IMR-90 (cell line): ENCODE results near the gene SNRNP27. TPM values are rescaled to one million over a fixed set of nuclear protein-coding genes. Genes with fewer than 3 reads are reported as not detected.
A peak's percentile ranks its signal among the peaks of the same experiment; 100 is the strongest.

ENCODE experiments used
- ATAC-seq: fragments of 200-7000 bp; cut with Tn5 transposase; 2 replicates; pipeline ENCODE4 v1.9.1; 2020; ENCODE audit warnings: low read depth, mild to moderate bottlenecking, moderate library complexity
- Bru-seq: library from RNA; stranded (reverse); fragments of 400-500 nt; gene quantifications from one replicate; lab custom pipeline; 2021; lab: Mats Ljungman, UMichigan
- BruChase-seq, 2 experiments: library from RNA; stranded (reverse); fragments of 400-500 nt; gene quantifications; one replicate each; lab custom pipeline; 2021; lab: Mats Ljungman, UMichigan
- BruUV-seq: library from RNA; stranded (reverse); fragments of 400-500 nt; replicated peaks from 2 replicates; lab custom pipeline; 2021; lab: Mats Ljungman, UMichigan
- CTCF ChIA-PET: fragments of 300-600 bp; formaldehyde crosslinking; extraction: SDS; loops from one replicate; lab custom pipeline; 2021; ENCODE audit warnings: antibody characterized with exemption; lab: Yijun Ruan, JAX
- POLR2A ChIA-PET: fragments of 300-600 bp; sonication (Branson Sonifier 250); formaldehyde crosslinking; loops from one replicate; lab custom pipeline; 2022; ENCODE audit warnings: antibody characterized with exemption; ENCODE audit not compliant: unreplicated experiment; lab: Charles Lee
- DNase-seq: peaks from one replicate; pipeline ENCODE4 v3.0.0; 2013
- H2AFZ ChIP-seq: replicated peaks from 2 replicates; pipeline ENCODE3; 2013; ENCODE audit warnings: low read length, mild to moderate bottlenecking; ENCODE audit not compliant: poor library complexity
- H2AK5ac ChIP-seq: 2 replicates; pipeline ENCODE4 v1.6.1; 2013; ENCODE audit warnings: low read depth, low read length, inconsistent platforms
- H2AK9ac ChIP-seq: replicated peaks from 2 replicates; pipeline ENCODE3; 2013; ENCODE audit warnings: mild to moderate bottlenecking, low read depth, low read length, moderate library complexity; ENCODE audit not compliant: poor library complexity
- H2BK120ac ChIP-seq: 2 replicates; pipeline ENCODE4 v1.6.1; 2013; ENCODE audit warnings: low read depth, low read length, inconsistent platforms
- H2BK15ac ChIP-seq: 3 replicates; pipeline ENCODE4 v1.6.1; 2013; ENCODE audit warnings: low read depth, low read length, inconsistent platforms
- H2BK20ac ChIP-seq: 2 replicates; pipeline ENCODE4 v1.6.1; 2013; ENCODE audit warnings: low read depth, mild to moderate bottlenecking, inconsistent platforms, low read length, moderate library complexity
- H2BK5ac ChIP-seq: 2 replicates; pipeline ENCODE4 v1.6.1; 2013; ENCODE audit warnings: mild to moderate bottlenecking, low read depth, low read length, inconsistent platforms; ENCODE audit not compliant: poor library complexity, severe bottlenecking
- H3K14ac ChIP-seq: replicated peaks from 2 replicates; pipeline ENCODE4 v1.6.1; 2013; ENCODE audit warnings: low read depth, low read length, inconsistent platforms
- H3K18ac ChIP-seq: 2 replicates; pipeline ENCODE4 v1.6.1; 2013; ENCODE audit warnings: low read depth, low read length, control low read depth
- H3K23ac ChIP-seq: 2 replicates; pipeline ENCODE4 v1.6.1; 2013; ENCODE audit warnings: low read depth, low read length, inconsistent platforms
- H3K27ac ChIP-seq: 2 replicates; pipeline ENCODE4 v1.5.1; 2013; ENCODE audit warnings: mild to moderate bottlenecking, control low read depth, low read length; ENCODE audit not compliant: insufficient read depth
- H3K27me3 ChIP-seq: 2 replicates; pipeline ENCODE4 v1.6.1; 2013; ENCODE audit warnings: low read length; ENCODE audit not compliant: control insufficient read depth, insufficient read depth
- H3K36me3 ChIP-seq: 2 replicates; pipeline ENCODE4 v1.6.1; 2013; ENCODE audit warnings: low read length, mixed read lengths; ENCODE audit not compliant: control insufficient read depth, insufficient read depth
- H3K4ac ChIP-seq: 2 replicates; pipeline ENCODE4 v1.6.1; 2013; ENCODE audit warnings: low read depth, low read length, inconsistent platforms
- H3K4me1 ChIP-seq: 2 replicates; pipeline ENCODE4 v1.6.1; 2013; ENCODE audit warnings: low read length, mixed read lengths; ENCODE audit not compliant: control insufficient read depth, insufficient read depth
- H3K4me2 ChIP-seq: 2 replicates; pipeline ENCODE4 v1.6.1; 2013; ENCODE audit warnings: low read depth, mild to moderate bottlenecking, control low read depth, low read length, moderate library complexity
- H3K4me3 ChIP-seq: 2 replicates; pipeline ENCODE4 v1.5.1; 2013; ENCODE audit warnings: low read depth, mild to moderate bottlenecking, control low read depth, low read length, moderate library complexity; ENCODE audit not compliant: insufficient read depth
- H3K56ac ChIP-seq: 2 replicates; pipeline ENCODE4 v1.6.1; 2013; ENCODE audit warnings: low read length, inconsistent platforms; ENCODE audit not compliant: insufficient read depth; ENCODE audit errors: extremely low read depth
- H3K79me1 ChIP-seq, 2 experiments: 2 replicates each; pipeline ENCODE4 v1.6.1; 2013; ENCODE audit warnings: low read length in 2 of 2, inconsistent platforms in 1 of 2, low read depth in 1 of 2
- H3K9ac ChIP-seq: 2 replicates; pipeline ENCODE4 v1.6.1; 2013; ENCODE audit warnings: low read depth, low read length, control low read depth
- H3K9me1 ChIP-seq: 2 replicates; pipeline ENCODE4 v1.6.1; 2013; ENCODE audit warnings: low read length, inconsistent platforms; ENCODE audit not compliant: insufficient read depth
- H3K9me3 ChIP-seq: 2 replicates; pipeline ENCODE4 v1.6.1; 2013; ENCODE audit warnings: low read length; ENCODE audit not compliant: control insufficient read depth, insufficient read depth
- H4K20me1 ChIP-seq: 2 replicates; pipeline ENCODE4 v1.6.1; 2013; ENCODE audit warnings: low read length, inconsistent platforms; ENCODE audit not compliant: insufficient read depth
- H4K5ac ChIP-seq: 2 replicates; pipeline ENCODE4 v1.6.1; 2013; ENCODE audit warnings: mild to moderate bottlenecking, low read depth, low read length, control low read depth
- H4K8ac ChIP-seq, 2 experiments: 2 replicates each; pipeline ENCODE4 v1.6.1; 2013; ENCODE audit warnings: low read depth in 2 of 2, low read length in 2 of 2, control low read depth in 1 of 2, inconsistent platforms in 1 of 2
- H4K91ac ChIP-seq: 2 replicates; pipeline ENCODE4 v1.6.1; 2013; ENCODE audit warnings: low read depth, low read length, inconsistent platforms; ENCODE audit not compliant: insufficient read depth
- CHD1 ChIP-seq: IDR thresholded peaks from 2 replicates; pipeline ENCODE4 v1.6.1; 2012; ENCODE audit warnings: low read depth, low read length, improper control_type of control experiment
- FOS ChIP-seq: fragments of 150-350 bp; IDR thresholded peaks from 2 replicates; pipeline ENCODE4 v1.6.1; 2016; ENCODE audit warnings: low read depth, low read length
- MAZ ChIP-seq: IDR thresholded peaks from 2 replicates; pipeline ENCODE4 v1.6.1; 2012; ENCODE audit warnings: low read depth, mild to moderate bottlenecking, low read length, improper control_type of control experiment, moderate library complexity, borderline replicate concordance
- MXI1 ChIP-seq: IDR thresholded peaks from 2 replicates; pipeline ENCODE4 v1.6.1; 2012; ENCODE audit warnings: low read depth, mild to moderate bottlenecking, low read length, moderate library complexity, borderline replicate concordance
- POLR2A ChIP-seq: IDR thresholded peaks from 2 replicates; pipeline ENCODE4 v1.6.1; 2012; ENCODE audit warnings: mild to moderate bottlenecking, low read depth, low read length
- RCOR1 ChIP-seq: IDR thresholded peaks from 2 replicates; pipeline ENCODE4 v1.6.1; 2012; ENCODE audit warnings: mild to moderate bottlenecking, low read length, improper control_type of control experiment; ENCODE audit not compliant: insufficient replicate concordance
- USF2 ChIP-seq: fragments of 150-350 bp; IDR thresholded peaks from 2 replicates; pipeline ENCODE4 v1.6.1; 2017; ENCODE audit warnings: mild to moderate bottlenecking, antibody characterized with exemption, low read length, low read depth
- WGBS, 2 experiments: methylation state at CpG; one replicate each; pipeline versions ENCODE4 v1.1.5 to v1.1.7; 2013; ENCODE audit warnings: missing lambda C conversion rate in 2 of 2; ENCODE audit not compliant: insufficient read length in 1 of 2; ENCODE audit errors: extremely low coverage in 2 of 2; 5-methylcytosine and 5-hydroxymethylcytosine counted together
- dilution Hi-C: fragments of 300-500 bp; cut with HindIII; formaldehyde crosslinking; loops from one replicate; pipeline ENCODE4 v1.14.3; 2018; ENCODE audit warnings: low sequenced_read_pairs; ENCODE audit not compliant: unreplicated experiment
- in situ Hi-C: fragments of 300-500 bp; cut with MboI; formaldehyde crosslinking; loops from 3 replicates; pipeline ENCODE4 v1.14.3; 2019; ENCODE audit warnings: low sequenced_read_pairs, inconsistent platforms, mixed read lengths
- intact Hi-C: fragments of 100-400 bp; cut with micrococcal nuclease; formaldehyde crosslinking; loops from 2 replicates; pipeline ENCODE4 v1.10.0; 2022
- long read RNA-seq: library from polyadenylated mRNA; unstranded; transcript quantifications from one replicate; pipeline ENCODE4 v2.0.0, GENCODE V29; 2021; ENCODE audit not compliant: unreplicated experiment
- polyA plus RNA-seq, 3 experiments: library from polyadenylated mRNA; depleted of rRNA; stranded (reverse); fragments of >200 nt; gene quantifications; 2 replicates each; pipeline ENCODE4 v1.2.3, GENCODE V29; 2012; ENCODE audit warnings: low replicate concordance in 1 of 3
- total RNA-seq: library from RNA; depleted of rRNA; stranded (reverse); fragments of >200 nt; gene quantifications from 2 replicates; pipeline ENCODE4 v1.2.3, GENCODE V29; 2012; rRNA removed
- TF ChIP-seq, protein P1 (sequence below): fragments of 150-350 bp; IDR thresholded peaks from 2 replicates; pipeline ENCODE4 v1.6.1; 2016; ENCODE audit warnings: low read depth, mild to moderate bottlenecking, low read length, moderate library complexity, borderline replicate concordance

The SNRNP27 gene, protein sequence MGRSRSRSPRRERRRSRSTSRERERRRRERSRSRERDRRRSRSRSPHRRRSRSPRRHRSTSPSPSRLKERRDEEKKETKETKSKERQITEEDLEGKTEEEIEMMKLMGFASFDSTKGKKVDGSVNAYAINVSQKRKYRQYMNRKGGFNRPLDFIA
- total RNA-seq (8.8 and 36.1 TPM in 2 replicates), polyA plus RNA-seq (2012; rRNA removed) (41.5 and 48.3 TPM in 2 replicates), Bru-seq, nascent RNA (percentile 82 among the genes with signal in this experiment), BruChase-seq, experiment 1, labeled RNA remaining after a 6-hour chase (percentile 77 among the genes with signal in this experiment), BruChase-seq, experiment 2, labeled RNA remaining after a 2-hour chase (percentile 72 among the genes with signal in this experiment)
- polyA plus RNA-seq (2012; cell fraction: cytosol; rRNA removed), result 7.2 and 8.6 TPM in 2 replicates
- 3.1 and 16.7 TPM in 2 replicates for polyA plus RNA-seq (2012; cell fraction: nucleus; rRNA removed; ENCODE audit: low replicate concordance)
- long read RNA-seq, transcript SNRNP27-201 (6 exons, 1,802 nt), result major isoform, 20 of 27 reads
- long read RNA-seq, partial matches to known transcripts, result 6 of 27 reads
- long read RNA-seq, other reads (novel, unspliced or antisense), result 0 of 27 reads

DNA sequence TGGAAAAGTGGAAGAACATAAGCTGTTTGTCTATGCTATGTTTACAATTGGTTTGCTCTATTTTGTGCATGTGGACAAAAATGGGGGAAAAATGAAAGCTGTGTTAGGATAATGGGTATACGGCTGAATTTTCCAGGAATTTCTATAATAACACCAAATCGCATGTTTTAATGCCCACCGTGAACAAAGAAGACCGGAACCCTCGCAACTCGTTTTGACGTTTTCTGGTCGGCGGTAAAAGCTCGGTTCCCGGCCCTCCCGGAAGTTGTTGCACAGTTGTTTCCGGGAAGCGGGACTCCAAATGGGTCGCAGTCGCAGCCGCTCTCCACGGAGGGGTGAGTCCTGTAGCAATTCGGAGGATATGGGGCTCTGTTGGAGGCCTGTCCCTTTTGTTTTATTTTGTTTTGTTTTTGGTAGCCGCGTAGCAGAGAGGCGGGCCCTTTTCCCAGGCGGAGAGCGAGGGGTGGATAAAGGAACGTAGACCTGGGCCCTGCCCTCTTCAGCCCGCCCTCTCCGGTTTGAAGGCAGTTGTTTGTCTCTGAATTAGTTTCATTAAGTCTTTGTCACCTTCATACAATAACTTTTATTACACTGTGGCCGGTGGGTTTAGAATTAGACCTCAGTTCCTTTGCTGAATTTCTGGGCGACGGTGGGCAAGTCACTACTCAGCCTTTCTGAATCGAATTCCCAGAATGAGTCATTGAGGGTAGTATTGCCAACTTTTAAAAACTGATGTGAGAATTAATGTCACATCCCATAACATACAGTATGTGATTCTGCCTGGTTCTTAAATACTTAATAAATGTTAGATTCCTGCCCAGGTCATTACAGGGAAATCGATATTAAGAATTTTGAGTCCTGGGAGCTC is at the start of gene SNRNP27:
TSS of gene SNRNP27 (plus strand) at position 273 of the 868 bp plus-strand sequence. CDS start at position 302, 29 bp downstream.
- Histone ChIP-seq H4K5ac (peak within 1 kb of the TSS; percentile 77), H3K23ac (peak within 1 kb of the TSS; percentile 72; the same call in 1 of the 2 replicates), H4K91ac (peak within 1 kb of the TSS; percentile 48; the same call in 1 of the 2 replicates), H3K79me1 (peaks cover 11 to 30% of the 10 kb centered on the region in 2 experiments; a peak in 2 of 4 replicates), H3K4ac (peak within 1 kb of the TSS; percentile 80), H2BK120ac (peak within 1 kb of the TSS; percentile 22; the same call in 1 of the 2 replicates), H3K27ac (peak within 1 kb of the TSS; percentile 82), H3K4me3 (peak within 1 kb of the TSS; percentile 78), H3K14ac (peak within 1 kb of the TSS; percentile 86), H2BK5ac (peak within 1 kb of the TSS; percentile 56), H2AK9ac (peak within 1 kb of the TSS; percentile 67), H2AFZ (peak within 1 kb of the TSS; percentile 91), H3K4me2 (peak within 1 kb of the TSS; percentile 96), H2BK15ac (peak within 1 kb of the TSS; percentile 18; the same call in 1 of the 3 replicates), H3K4me1 (peaks cover 4% of the 10 kb centered on the region; the same call in 1 of the 2 replicates), H3K36me3 (peaks cover 8% of the 10 kb centered on the region), H3K56ac (peak within 1 kb of the TSS; percentile 89), H3K9me3 (peaks cover 2% of the 10 kb centered on the region; the same call in 1 of the 2 replicates), H2BK20ac (no peak within 1 kb of the TSS), H2AK5ac (peak within 1 kb of the TSS; percentile 20; the same call in 1 of the 2 replicates), H3K27me3 (no peaks in the 10 kb centered on the region), H3K9me1 (0 out of 2 replicates have a peak, but pooled peaks cover 2% of the 10 kb centered on the region), H3K9ac (peak within 1 kb of the TSS; percentile 90), H3K18ac (0 out of 2 replicates have a peak within 1 kb of the TSS, but pooled peaks have one; percentile 8), H4K8ac (peak within 1 kb of the TSS; percentile 97 to 98), H4K20me1 (no peaks in the 10 kb centered on the region; the same call in 1 of the 2 replicates)
- dilution Hi-C loops (no loop called here), in situ Hi-C loops (no loop called here), intact Hi-C loops (loop anchor here (2.0 kb wide), 1 partner anchor 169 kb away; no protein-coding TSS in a partner anchor)
- peak; percentile 89 for ATAC-seq
- CTCF ChIA-PET, result interaction anchor here (1.1 to 1.2 kb wide), 2 partner anchors 11 to 169 kb away, joined by 3 to 7 read pairs; no protein-coding TSS in a partner anchor
- BruUV-seq, result TSS peak; percentile 76
- TF ChIP-seq FOS (peak; percentile 25; the same call in 1 of the 2 replicates), RCOR1 (no peak), USF2 (no peak), MAZ (peak; percentile 74; the same call in 1 of the 2 replicates), CHD1 (peak; percentile 91; the same call in 1 of the 2 replicates), MXI1 (peak; percentile 56; the same call in 1 of the 2 replicates), POLR2A (0 out of 2 replicates have a peak, but pooled peaks have one; percentile 40)
- TF ChIP-seq, protein P1, sequence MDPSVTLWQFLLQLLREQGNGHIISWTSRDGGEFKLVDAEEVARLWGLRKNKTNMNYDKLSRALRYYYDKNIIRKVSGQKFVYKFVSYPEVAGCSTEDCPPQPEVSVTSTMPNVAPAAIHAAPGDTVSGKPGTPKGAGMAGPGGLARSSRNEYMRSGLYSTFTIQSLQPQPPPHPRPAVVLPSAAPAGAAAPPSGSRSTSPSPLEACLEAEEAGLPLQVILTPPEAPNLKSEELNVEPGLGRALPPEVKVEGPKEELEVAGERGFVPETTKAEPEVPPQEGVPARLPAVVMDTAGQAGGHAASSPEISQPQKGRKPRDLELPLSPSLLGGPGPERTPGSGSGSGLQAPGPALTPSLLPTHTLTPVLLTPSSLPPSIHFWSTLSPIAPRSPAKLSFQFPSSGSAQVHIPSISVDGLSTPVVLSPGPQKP, result 0 out of 2 replicates have a peak, but pooled peaks have one; percentile 1
- POLR2A ChIA-PET, result interaction anchor here (0.6 to 1.3 kb wide), 2 partner anchors 12 to 20 kb away, joined by 3 to 7 read pairs; no protein-coding TSS in a partner anchor
- 0% methylated on average over 6 of the region's 32 CpGs; no CpG with 5 or more reads in 1 of the 2 experiments for WGBS, 2 experiments
- DNase-seq, result peak; percentile 83
